Astrocyte (in vitro differentiated cells and primary cell): ENCODE results near the gene RPL27A. TPM values are rescaled to one million over a fixed set of nuclear protein-coding genes. Genes with fewer than 3 reads are reported as not detected.

ENCODE experiments used
- DNase-seq: peaks from one replicate; pipeline ENCODE4 v3.0.0-alpha.2; 2010; ENCODE audit warnings: low read depth
- FAIRE-seq: peaks from 2 replicates; lab custom pipeline; 2011; peaks lifted over from hg19 to GRCh38; lab: Jason Lieb, UNC
- H2AFZ ChIP-seq: 2 replicates; pipeline ENCODE4 v1.6.0; 2012; ENCODE audit warnings: low read depth, low read length, inconsistent platforms
- H3K27ac ChIP-seq: 2 replicates; pipeline ENCODE4 v1.5.1; 2011; ENCODE audit warnings: low read depth, low read length, inconsistent platforms
- H3K27me3 ChIP-seq: 2 replicates; pipeline ENCODE4 v1.6.0; 2011; ENCODE audit warnings: low read length, inconsistent platforms; ENCODE audit not compliant: insufficient read depth
- H3K36me3 ChIP-seq: 2 replicates; pipeline ENCODE4 v1.5.1; 2011; ENCODE audit warnings: low read length, inconsistent platforms; ENCODE audit not compliant: insufficient read depth
- H3K4me1 ChIP-seq: 2 replicates; pipeline ENCODE4 v1.5.1; 2011; ENCODE audit warnings: low read length, inconsistent platforms; ENCODE audit not compliant: insufficient read depth
- H3K4me2 ChIP-seq: 2 replicates; pipeline ENCODE4 v1.6.0; 2012; ENCODE audit warnings: low read length, inconsistent platforms
- H3K4me3 ChIP-seq: 2 replicates; pipeline ENCODE4 v1.5.1; 2011; ENCODE audit warnings: low read depth, mild to moderate bottlenecking, low read length, inconsistent platforms; ENCODE audit not compliant: insufficient read depth
- H3K79me2 ChIP-seq: 2 replicates; pipeline ENCODE4 v1.6.0; 2012; ENCODE audit warnings: mild to moderate bottlenecking, low read length, inconsistent platforms; ENCODE audit not compliant: insufficient read depth
- H3K9ac ChIP-seq: 2 replicates; pipeline ENCODE4 v1.6.0; 2012; ENCODE audit warnings: mild to moderate bottlenecking, low read length, inconsistent platforms
- H3K9me3 ChIP-seq: 2 replicates; pipeline ENCODE4 v1.5.1; 2012; ENCODE audit warnings: low read depth, mild to moderate bottlenecking, low read length, inconsistent platforms; ENCODE audit not compliant: insufficient read depth
- H4K20me1 ChIP-seq: 2 replicates; pipeline ENCODE4 v1.6.0; 2012; ENCODE audit warnings: low read length, inconsistent platforms; ENCODE audit not compliant: insufficient read depth
- H3K27ac Mint-ChIP-seq: one replicate; pipeline ENCODE4 v1.8.0; 2021; ENCODE audit warnings: mild to moderate bottlenecking, mixed read lengths; ENCODE audit not compliant: unreplicated experiment
- H3K27me3 Mint-ChIP-seq: one replicate; pipeline ENCODE4 v1.8.0; 2021; ENCODE audit warnings: low read depth, mixed read lengths; ENCODE audit not compliant: unreplicated experiment
- H3K36me3 Mint-ChIP-seq: one replicate; pipeline ENCODE4 v1.8.0; 2021; ENCODE audit warnings: low read depth, mixed read lengths; ENCODE audit not compliant: unreplicated experiment
- H3K4me1 Mint-ChIP-seq: one replicate; pipeline ENCODE4 v1.8.0; 2021; ENCODE audit warnings: low read depth, mixed read lengths; ENCODE audit not compliant: unreplicated experiment
- H3K4me3 Mint-ChIP-seq: one replicate; pipeline ENCODE4 v1.8.0; 2021; ENCODE audit warnings: mild to moderate bottlenecking, moderate library complexity, mixed read lengths; ENCODE audit not compliant: unreplicated experiment
- H3K9me3 Mint-ChIP-seq: one replicate; pipeline ENCODE4 v1.8.0; 2021; ENCODE audit warnings: mild to moderate bottlenecking, mixed read lengths; ENCODE audit not compliant: unreplicated experiment
- EZH2 ChIP-seq: IDR thresholded peaks from 2 replicates; pipeline ENCODE4 v1.6.1; 2012; ENCODE audit warnings: mild to moderate bottlenecking, low read length, inconsistent platforms; ENCODE audit not compliant: insufficient read depth
- total RNA-seq: library from RNA; stranded (reverse); gene quantifications from 2 replicates; pipeline ENCODE4 v1.2.1, GENCODE V29; 2021
- TF ChIP-seq, protein P1 (sequence below): IDR thresholded peaks from 2 replicates; pipeline ENCODE4 v1.5.1; 2011; ENCODE audit warnings: low read depth, mild to moderate bottlenecking, inconsistent platforms, low read length, moderate library complexity; ENCODE audit not compliant: insufficient read depth

The RPL27A gene
- total RNA-seq, 1 donor from 2014 or later: 682 TPM

DNA sequence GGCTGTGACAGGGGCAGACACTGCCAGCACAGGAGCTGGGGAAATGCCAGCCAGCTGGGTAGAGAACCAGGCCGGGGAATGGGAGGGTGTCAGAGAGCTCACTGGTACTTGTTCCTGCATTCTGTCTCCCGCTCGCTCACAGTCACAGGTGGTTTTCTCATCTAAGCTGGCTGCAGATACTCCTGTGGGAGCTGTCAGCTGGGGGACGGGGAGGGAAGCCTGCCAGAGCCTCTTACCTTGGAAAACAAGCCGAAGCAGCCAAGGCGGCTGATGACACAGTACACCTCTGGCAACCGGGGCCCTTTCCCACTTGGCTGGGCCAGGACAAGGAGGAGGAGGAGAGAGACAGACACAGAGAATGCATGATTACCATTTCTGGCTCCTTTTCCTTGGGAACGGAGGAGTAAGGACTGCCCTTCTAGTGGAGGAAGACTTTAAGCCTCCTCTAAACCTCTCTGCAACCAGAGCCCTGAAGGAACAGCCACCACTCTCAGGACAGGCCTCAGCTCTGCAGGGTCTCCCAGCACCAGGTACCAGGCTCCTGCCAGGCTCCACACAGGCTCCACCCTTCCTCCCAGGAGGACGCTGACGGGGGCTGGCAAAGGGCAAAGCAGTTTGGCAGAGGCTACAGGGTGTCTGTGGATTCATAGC lies 25.1 kb downstream of the RPL27A start:
- Histone ChIP-seq H3K9ac (peak overlapping the region; percentile 41), H3K4me1 (peaks cover 26% of the 10 kb centered on the region), H3K36me3 (peaks cover 19% of the 10 kb centered on the region), H3K9me3 (no peaks in the 10 kb centered on the region), H3K27ac (peak overlapping the region; percentile 46), H3K27me3 (no peaks in the 10 kb centered on the region), H3K4me2 (no peak overlapping the region), H3K4me3 (no peak overlapping the region), H3K79me2 (no peaks in the 10 kb centered on the region), H4K20me1 (no peaks in the 10 kb centered on the region), H2AFZ (no peak overlapping the region)
- Mint-ChIP-seq H3K9me3 (no peaks in the 10 kb centered on the region), H3K27ac (no peak overlapping the region), H3K4me3 (no peak overlapping the region), H3K27me3 (no peaks in the 10 kb centered on the region), H3K36me3 (peaks cover 53% of the 10 kb centered on the region), H3K4me1 (no peaks in the 10 kb centered on the region)
- DNase-seq (peak; percentile 75), FAIRE-seq (no peak)
- no peak for TF ChIP-seq EZH2
- TF ChIP-seq, protein P1, sequence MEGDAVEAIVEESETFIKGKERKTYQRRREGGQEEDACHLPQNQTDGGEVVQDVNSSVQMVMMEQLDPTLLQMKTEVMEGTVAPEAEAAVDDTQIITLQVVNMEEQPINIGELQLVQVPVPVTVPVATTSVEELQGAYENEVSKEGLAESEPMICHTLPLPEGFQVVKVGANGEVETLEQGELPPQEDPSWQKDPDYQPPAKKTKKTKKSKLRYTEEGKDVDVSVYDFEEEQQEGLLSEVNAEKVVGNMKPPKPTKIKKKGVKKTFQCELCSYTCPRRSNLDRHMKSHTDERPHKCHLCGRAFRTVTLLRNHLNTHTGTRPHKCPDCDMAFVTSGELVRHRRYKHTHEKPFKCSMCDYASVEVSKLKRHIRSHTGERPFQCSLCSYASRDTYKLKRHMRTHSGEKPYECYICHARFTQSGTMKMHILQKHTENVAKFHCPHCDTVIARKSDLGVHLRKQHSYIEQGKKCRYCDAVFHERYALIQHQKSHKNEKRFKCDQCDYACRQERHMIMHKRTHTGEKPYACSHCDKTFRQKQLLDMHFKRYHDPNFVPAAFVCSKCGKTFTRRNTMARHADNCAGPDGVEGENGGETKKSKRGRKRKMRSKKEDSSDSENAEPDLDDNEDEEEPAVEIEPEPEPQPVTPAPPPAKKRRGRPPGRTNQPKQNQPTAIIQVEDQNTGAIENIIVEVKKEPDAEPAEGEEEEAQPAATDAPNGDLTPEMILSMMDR: no peak

DNA sequence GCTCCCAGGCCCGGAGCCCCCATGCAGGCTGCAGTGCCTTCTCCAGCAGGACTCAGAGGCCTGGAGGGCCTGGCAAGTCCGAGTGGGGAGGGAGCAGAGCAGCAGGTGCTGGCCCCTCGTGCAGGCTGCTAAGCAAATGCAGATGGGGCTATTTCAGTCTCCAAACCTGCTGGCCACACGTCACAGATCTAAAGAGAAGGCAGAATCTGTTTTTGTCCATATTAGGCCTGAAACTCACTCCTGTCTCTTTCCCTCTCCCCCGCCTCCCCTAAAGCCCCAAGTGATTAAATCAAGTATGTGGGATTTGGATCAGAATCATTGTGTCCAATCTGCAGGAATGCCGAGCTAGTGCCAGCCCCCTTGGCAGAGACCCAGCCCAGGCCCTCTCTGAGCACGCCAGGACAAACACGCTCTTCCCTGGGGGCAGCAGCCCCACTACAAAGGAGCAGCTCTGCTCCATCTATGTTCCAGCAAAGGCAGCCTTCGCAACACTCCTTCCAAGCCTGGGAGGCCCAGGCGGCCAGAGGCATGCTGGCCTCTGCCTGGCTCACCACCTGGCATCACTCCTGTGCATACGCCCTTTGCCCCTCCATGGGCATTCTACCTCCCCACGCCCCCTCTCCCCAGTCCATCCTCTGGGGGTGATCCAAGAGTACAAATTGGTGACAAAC lies 26.5 kb downstream of the RPL27A start:
- Mint-ChIP-seq H3K4me1 (peaks cover 2% of the 10 kb centered on the region), H3K4me3 (no peak overlapping the region), H3K27me3 (no peaks in the 10 kb centered on the region), H3K36me3 (peaks cover 55% of the 10 kb centered on the region), H3K9me3 (no peaks in the 10 kb centered on the region), H3K27ac (peak overlapping the region; percentile 20)
- peaks cover 19% of the 10 kb centered on the region for H3K36me3 ChIP-seq
- peak overlapping the region; percentile 46 for H3K27ac ChIP-seq
- H3K4me2 ChIP-seq: peak overlapping the region; percentile 45
- H3K79me2 ChIP-seq: no peaks in the 10 kb centered on the region
- no peak overlapping the region for H3K4me3 ChIP-seq
- TF ChIP-seq EZH2: no peak
- TF ChIP-seq, protein P1: no peak
- no peaks in the 10 kb centered on the region for H3K27me3 ChIP-seq
- no peaks in the 10 kb centered on the region for H4K20me1 ChIP-seq
- FAIRE-seq: peak; percentile 47
- no peaks in the 10 kb centered on the region for H3K9me3 ChIP-seq
- DNase-seq: peak; percentile 98
- H3K4me1 ChIP-seq: peaks cover 26% of the 10 kb centered on the region
- H2AFZ ChIP-seq: no peak overlapping the region
- H3K9ac ChIP-seq: peak overlapping the region; percentile 41

DNA sequence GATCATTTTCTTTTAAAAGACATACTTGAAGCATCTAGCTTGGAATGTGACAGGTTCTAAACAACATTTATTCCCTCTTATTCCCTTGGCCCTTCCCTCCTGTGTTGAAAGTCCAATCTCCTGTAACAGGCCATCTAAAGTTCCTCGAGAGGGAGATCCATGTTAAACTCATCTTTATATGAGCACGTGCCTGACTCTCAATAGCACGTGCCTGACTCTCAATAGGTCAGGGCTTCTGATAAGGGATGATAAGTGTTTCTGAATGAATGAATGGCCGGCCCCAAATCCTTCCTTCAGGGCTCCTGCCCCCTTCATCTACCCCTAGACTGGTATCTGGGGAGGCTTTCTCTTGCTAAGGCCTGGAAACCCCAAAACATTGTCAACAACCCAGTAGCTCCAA lies 27.2 kb downstream of the RPL27A start:
- Mint-ChIP-seq H3K4me3 (peak overlapping the region; percentile 20), H3K27me3 (no peaks in the 10 kb centered on the region), H3K36me3 (peaks cover 56% of the 10 kb centered on the region), H3K9me3 (no peaks in the 10 kb centered on the region), H3K4me1 (peaks cover 6% of the 10 kb centered on the region), H3K27ac (peak overlapping the region; percentile 20)
- peak overlapping the region; percentile 37 for H3K27ac ChIP-seq
- H3K4me1 ChIP-seq: peaks cover 30% of the 10 kb centered on the region
- no peaks in the 10 kb centered on the region for H4K20me1 ChIP-seq
- no peaks in the 10 kb centered on the region for H3K27me3 ChIP-seq
- H3K36me3 ChIP-seq: peaks cover 19% of the 10 kb centered on the region
- no peak for DNase-seq
- H3K9ac ChIP-seq: peak overlapping the region; percentile 18
- H3K4me2 ChIP-seq: no peak overlapping the region
- no peaks in the 10 kb centered on the region for H3K9me3 ChIP-seq
- no peak for FAIRE-seq
- TF ChIP-seq, protein P1: no peak
- TF ChIP-seq EZH2: no peak
- H3K79me2 ChIP-seq: no peaks in the 10 kb centered on the region
- no peak overlapping the region for H2AFZ ChIP-seq
- H3K4me3 ChIP-seq: no peak overlapping the region
